ENCODE results near the gene OSCP1.
"Not testable (repeated sequence)": the region's sequence is repeated elsewhere in the genome, so short reads cannot be mapped to it uniquely, and the experiment has no call there.

Gene OSCP1

GRCh38 chr1:36450270-36450918 lies at the start of gene OSCP1:
TSS of gene OSCP1 (minus strand) at chr1:36450451. CDS start at chr1:36450369, 82 bp downstream.
- peak; percentile 99 for DNase-seq

- DNase-seq, result no peak
These were observed 47.0 kb upstream of the OSCP1 start for GRCh38 chr1:36497207-36497606.

GRCh38 chr1:36494971-36495370 lies 44.7 kb upstream of the OSCP1 start:
- no peak for DNase-seq

- DNase-seq, result no peak
These were observed 43.3 kb upstream of the OSCP1 start for GRCh38 chr1:36493524-36493923.

DNA sequence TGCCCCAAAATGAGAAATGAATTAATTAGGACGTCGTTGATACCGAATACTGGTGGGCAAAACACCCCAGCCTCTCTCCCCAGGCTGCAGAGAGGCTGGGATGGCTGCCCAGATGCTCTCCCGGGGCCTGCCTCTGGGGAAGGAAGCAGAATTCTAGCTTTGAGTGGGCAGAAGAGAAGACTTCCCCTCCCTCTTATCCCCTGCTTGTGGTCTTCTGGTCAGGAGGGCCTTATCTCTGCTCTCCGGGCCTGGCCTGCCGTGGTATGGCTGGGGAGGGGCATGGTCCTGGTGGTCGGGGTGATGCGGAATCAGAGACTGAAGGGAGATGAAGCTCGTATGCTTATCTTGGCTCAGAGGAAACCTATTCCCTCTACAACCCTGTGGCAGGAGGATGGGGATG lies 42.2 kb upstream of the OSCP1 start:
- no peak for DNase-seq

- DNase-seq, result not testable (repeated sequence)
These were observed 39.2 kb upstream of the OSCP1 start for GRCh38 chr1:36489258-36490051.

GRCh38 chr1:36487906-36488305 lies 37.7 kb upstream of the OSCP1 start:
- DNase-seq, result no peak

DNA sequence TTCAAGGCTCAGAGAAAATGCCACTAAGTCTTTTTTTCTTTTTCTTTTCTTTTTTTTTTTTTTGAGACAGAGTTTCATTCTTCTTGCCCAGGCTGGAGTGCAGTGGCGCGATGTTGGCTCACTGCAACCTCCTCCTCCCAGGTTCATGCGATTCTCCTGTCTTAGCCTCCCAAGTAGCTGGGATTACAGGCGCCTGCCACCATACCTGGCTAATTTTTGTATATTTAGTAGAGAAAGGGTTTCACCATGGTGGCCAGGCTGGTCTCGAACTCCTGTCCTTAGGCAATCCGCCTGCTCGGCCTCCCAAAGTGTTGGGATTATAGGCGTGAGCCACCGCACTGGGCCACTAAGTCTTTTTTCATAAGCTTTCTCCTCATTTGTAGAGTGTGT lies 37.1 kb upstream of the OSCP1 start:
- not testable (repeated sequence) for DNase-seq

GRCh38 chr1:36486439-36487335 lies 36.4 kb upstream of the OSCP1 start:
- peak; percentile 96 for DNase-seq

DNA sequence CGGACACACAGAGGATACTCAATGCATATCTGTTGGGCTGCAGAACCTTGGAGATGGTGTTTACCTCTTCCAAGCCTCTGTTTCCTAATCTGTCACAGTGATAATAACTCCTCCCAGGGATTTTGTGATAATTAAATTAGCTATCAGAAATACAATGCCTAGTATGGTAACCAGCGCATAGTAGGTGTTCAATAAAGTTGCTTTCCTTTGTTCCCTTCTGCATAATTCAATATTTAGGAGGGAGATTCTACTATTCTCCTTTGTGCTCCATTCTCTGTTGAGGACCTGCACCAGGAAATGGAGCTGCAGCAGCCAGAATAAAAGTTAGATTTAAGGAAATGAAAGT lies 35.8 kb upstream of the OSCP1 start:
- no peak for DNase-seq

DNA sequence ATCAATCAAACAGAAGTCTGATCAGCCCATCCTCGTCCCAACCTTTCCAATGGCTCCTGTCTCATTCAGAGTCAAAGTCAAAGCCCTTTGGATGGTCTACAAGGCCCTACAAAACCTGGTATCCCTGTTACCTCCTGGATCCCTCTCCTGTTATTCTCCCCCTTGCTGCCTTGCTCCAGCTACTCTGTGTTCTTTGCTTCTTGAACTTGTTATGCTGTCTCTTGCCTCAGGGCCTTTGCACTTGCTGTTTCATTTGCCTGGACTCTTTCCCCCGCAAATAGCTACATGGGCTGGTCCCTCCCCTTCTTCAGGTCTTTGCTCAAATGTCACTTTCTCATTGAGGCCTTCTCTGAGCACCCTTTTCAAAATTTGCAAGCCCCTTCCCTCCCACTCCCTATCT lies 33.8 kb upstream of the OSCP1 start:
- DNase-seq, result no peak

DNA sequence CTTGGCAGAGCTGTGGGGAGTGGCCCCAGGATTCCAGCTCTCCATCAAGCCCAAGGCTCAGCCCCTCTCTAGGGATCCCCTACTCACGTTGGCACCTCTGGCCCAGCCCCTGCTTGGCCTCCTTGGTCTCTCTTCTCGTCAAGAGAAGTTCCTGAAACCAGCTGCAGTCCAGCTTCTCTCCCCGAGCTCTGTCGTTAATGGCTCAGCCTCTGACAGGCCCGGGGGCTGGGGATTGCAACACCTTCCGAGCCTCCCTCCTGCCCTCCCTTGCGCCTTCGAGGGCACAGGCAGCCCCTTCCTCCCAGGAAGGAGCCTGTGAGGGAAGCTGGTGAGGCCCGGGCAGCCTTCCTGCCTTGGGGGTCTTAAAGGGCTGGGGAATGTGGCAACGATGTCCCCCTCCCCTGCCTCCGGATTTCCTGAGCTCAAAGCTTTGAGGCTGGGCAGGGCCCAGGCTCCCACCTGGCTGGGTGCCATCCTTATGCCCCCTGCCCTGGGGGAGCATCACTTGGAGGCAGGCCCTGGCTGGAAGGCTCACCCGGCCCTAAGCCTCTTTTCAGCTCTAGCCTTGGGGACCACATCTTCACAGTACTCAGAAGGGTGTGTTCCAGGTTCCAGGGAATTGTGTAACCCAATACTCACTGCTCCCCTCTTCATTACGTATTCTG lies 32.6 kb upstream of the OSCP1 start, which contains the start of gene CSF3R:
TSS of gene CSF3R (minus strand) at position 190 of the 665 bp plus-strand sequence. CDS start 3,417 bp downstream, outside the sequence.
- no peak for DNase-seq

- DNase-seq, result no peak
These were observed 31.8 kb upstream of the OSCP1 start for GRCh38 chr1:36481771-36482723.

- no peak for DNase-seq
These were observed 30.8 kb upstream of the OSCP1 start for GRCh38 chr1:36481091-36481490.

GRCh38 chr1:36480161-36480560 lies 29.9 kb upstream of the OSCP1 start:
- DNase-seq, result no peak

DNA sequence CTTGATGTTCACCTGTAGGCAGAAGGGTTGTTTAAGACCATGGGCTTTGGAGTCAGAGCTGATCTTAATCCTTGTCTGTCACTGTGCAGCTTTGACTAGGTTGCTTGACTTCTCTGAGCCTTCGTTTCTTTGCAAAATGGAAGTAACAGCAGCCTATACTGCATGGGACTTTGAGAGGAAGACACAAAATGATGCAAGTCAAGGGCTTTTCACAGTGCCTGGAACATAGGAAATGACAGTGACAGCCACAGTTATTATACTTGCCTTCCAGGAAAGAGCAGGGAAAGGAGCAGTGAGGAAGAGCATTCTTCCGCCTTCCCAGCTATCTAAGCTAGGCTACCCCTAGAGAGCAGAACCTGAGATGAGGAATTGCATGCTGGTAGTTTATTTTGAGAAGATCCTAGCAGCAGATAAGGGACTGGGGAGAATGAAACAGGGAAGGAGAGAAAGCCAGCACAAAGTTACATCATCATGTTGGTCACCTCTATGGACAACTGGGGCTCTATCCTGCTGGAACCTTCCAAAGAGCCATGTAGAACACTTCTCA lies 29.3 kb upstream of the OSCP1 start:
- no peak for DNase-seq

GRCh38 chr1:36477615-36478014 lies 27.4 kb upstream of the OSCP1 start:
- DNase-seq, result not testable (repeated sequence)

GRCh38 chr1:36476945-36477344 lies 26.7 kb upstream of the OSCP1 start:
- DNase-seq, result no peak

- peak; percentile 20 for DNase-seq
These were observed 25.8 kb upstream of the OSCP1 start for GRCh38 chr1:36475910-36476604.

- DNase-seq, result no peak
These were observed 25.1 kb upstream of the OSCP1 start for GRCh38 chr1:36475341-36475740.

GRCh38 chr1:36472656-36473055 lies 22.4 kb upstream of the OSCP1 start:
- no peak for DNase-seq
